ENCODE results near the gene ATP2A3. TPM values are rescaled to one million over a fixed set of nuclear protein-coding genes. Genes with fewer than 3 reads are reported as not detected.
A peak's percentile ranks its signal among the peaks of the same experiment; 100 is the strongest.

ATP2A3 gene
- total and polyA plus RNA-seq, 2 experiments from 2014 or later: 4.2 to 6.9 TPM

GRCh38 chr17:3989041-3989886 is 25.0 kb upstream of the ATP2A3 start:
- no peaks in the 10 kb centered on the region for H3K27me3 ChIP-seq
- H3K4me1 ChIP-seq (ENCODE audit: low read depth): no peaks in the 10 kb centered on the region
- no peak for TF ChIP-seq CTCF (IDR thresholded peaks at IDR 0.05; ENCODE audit: low read depth, low read length)
- H3K9me3 ChIP-seq (ENCODE audit: low read depth): no peaks in the 10 kb centered on the region
- H3K4me3 ChIP-seq: no peak overlapping the region
- no peaks in the 10 kb centered on the region for H3K36me3 ChIP-seq
- H3K27ac ChIP-seq: no peak overlapping the region
- DNase-seq (ENCODE audit: low read depth in 1 of 2, low spot score in 1 of 2): no peak

GRCh38 chr17:3988297-3989040 is 24.2 kb upstream of the ATP2A3 start:
- Histone ChIP-seq H3K27ac (no peak overlapping the region), H3K9me3 (ENCODE audit: low read depth) (no peaks in the 10 kb centered on the region), H3K36me3 (no peaks in the 10 kb centered on the region), H3K4me1 (ENCODE audit: low read depth) (no peaks in the 10 kb centered on the region), H3K27me3 (no peaks in the 10 kb centered on the region), H3K4me3 (no peak overlapping the region)
- peak in 1 of 2 donors; percentile 79 for DNase-seq (ENCODE audit: low read depth in 1 of 2, low spot score in 1 of 2)
- TF ChIP-seq CTCF (IDR thresholded peaks at IDR 0.05; ENCODE audit: low read depth, low read length): no peak

- TF ChIP-seq CTCF (IDR thresholded peaks at IDR 0.05; ENCODE audit: low read depth, low read length): no peak
Observed at GRCh38 chr17:3986939-3987335, 22.7 kb upstream of the ATP2A3 start.

GRCh38 chr17:3986270-3986938 is 22.2 kb upstream of the ATP2A3 start:
- Histone ChIP-seq H3K9me3 (ENCODE audit: low read depth) (no peaks in the 10 kb centered on the region), H3K4me1 (ENCODE audit: low read depth) (no peaks in the 10 kb centered on the region), H3K4me3 (no peak overlapping the region), H3K27ac (no peak overlapping the region), H3K27me3 (no peaks in the 10 kb centered on the region), H3K36me3 (no peaks in the 10 kb centered on the region)
- TF ChIP-seq CTCF (IDR thresholded peaks at IDR 0.05; ENCODE audit: low read depth, low read length): no peak
- no peak for DNase-seq (ENCODE audit: low read depth in 1 of 2, low spot score in 1 of 2)

More at GRCh38 chr17:3986939-3987335, 22.7 kb upstream of the ATP2A3 start:
- no peak for DNase-seq (ENCODE audit: low read depth in 1 of 2, low spot score in 1 of 2)
- Histone ChIP-seq H3K27me3 (no peaks in the 10 kb centered on the region), H3K4me1 (ENCODE audit: low read depth) (no peaks in the 10 kb centered on the region), H3K9me3 (ENCODE audit: low read depth) (no peaks in the 10 kb centered on the region), H3K36me3 (no peaks in the 10 kb centered on the region), H3K4me3 (no peak overlapping the region), H3K27ac (no peak overlapping the region)

- no peak for TF ChIP-seq CTCF (IDR thresholded peaks at IDR 0.05; ENCODE audit: low read depth, low read length)
- Histone ChIP-seq H3K4me3 (no peak overlapping the region), H3K27ac (no peak overlapping the region), H3K9me3 (ENCODE audit: low read depth) (no peaks in the 10 kb centered on the region), H3K27me3 (no peaks in the 10 kb centered on the region), H3K36me3 (no peaks in the 10 kb centered on the region), H3K4me1 (ENCODE audit: low read depth) (no peaks in the 10 kb centered on the region)
- DNase-seq (ENCODE audit: low read depth in 1 of 2, low spot score in 1 of 2): no peak
Observed at GRCh38 chr17:3985846-3986245, 21.6 kb upstream of the ATP2A3 start.
